Measurements from ENCODE around the gene CETN1.

GRCh38 chr18:631560-631959 lies 51.4 kb downstream of the CETN1 start:
- no peak for TF ChIP-seq POLR2A (IDR thresholded peaks at IDR 0.05; ENCODE audit: low read depth)
- TF ChIP-seq, protein P1, sequence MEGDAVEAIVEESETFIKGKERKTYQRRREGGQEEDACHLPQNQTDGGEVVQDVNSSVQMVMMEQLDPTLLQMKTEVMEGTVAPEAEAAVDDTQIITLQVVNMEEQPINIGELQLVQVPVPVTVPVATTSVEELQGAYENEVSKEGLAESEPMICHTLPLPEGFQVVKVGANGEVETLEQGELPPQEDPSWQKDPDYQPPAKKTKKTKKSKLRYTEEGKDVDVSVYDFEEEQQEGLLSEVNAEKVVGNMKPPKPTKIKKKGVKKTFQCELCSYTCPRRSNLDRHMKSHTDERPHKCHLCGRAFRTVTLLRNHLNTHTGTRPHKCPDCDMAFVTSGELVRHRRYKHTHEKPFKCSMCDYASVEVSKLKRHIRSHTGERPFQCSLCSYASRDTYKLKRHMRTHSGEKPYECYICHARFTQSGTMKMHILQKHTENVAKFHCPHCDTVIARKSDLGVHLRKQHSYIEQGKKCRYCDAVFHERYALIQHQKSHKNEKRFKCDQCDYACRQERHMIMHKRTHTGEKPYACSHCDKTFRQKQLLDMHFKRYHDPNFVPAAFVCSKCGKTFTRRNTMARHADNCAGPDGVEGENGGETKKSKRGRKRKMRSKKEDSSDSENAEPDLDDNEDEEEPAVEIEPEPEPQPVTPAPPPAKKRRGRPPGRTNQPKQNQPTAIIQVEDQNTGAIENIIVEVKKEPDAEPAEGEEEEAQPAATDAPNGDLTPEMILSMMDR (IDR thresholded peaks at IDR 0.05) = no peak
- TF ChIP-seq EP300 (IDR thresholded peaks at IDR 0.05) = no peak

Measured in esophagus muscularis mucosa (tissue), 4 donors.